Measurements from ENCODE around the gene KLRF2. TPM values are rescaled to one million over a fixed set of nuclear protein-coding genes. Genes with fewer than 3 reads are reported as not detected.

KLRF2 gene
- total RNA-seq, 2 donors from 2014 or later, result not detected

DNA sequence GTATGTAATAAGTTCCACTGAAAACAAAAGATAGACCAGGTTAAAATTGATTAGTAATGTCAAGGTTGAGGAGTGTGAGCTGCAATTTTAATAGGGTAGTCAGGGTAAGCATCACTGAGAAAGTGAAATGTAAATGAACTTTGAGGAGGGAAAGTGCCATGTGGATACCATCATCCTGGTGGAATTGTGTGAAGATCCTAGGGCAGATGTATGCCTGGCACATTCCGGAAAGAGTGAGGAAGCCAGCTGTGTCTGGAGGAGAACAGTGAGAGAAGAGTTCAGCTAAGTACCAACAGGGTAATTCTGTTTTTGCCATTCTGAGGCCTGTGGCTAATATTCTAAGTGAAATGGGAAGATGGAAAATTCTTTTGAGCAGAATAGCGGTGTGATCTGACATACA lies 53.7 kb downstream of the KLRF2 start:
- Mint-ChIP-seq H3K4me3 (no peak overlapping the region), H3K36me3 (ENCODE audit: low read depth) (no peaks in the 10 kb centered on the region), H3K4me1 (peaks cover 10% of the 10 kb centered on the region), H3K27ac (no peak overlapping the region), H3K27me3 (ENCODE audit: insufficient read depth) (no peaks in the 10 kb centered on the region), H3K9me3 (no peaks in the 10 kb centered on the region)
- Histone ChIP-seq H3K27ac (ENCODE audit: low read depth, low read length) (no peak overlapping the region), H3K9me3 (ENCODE audit: control insufficient read depth, low read length) (no peaks in the 10 kb centered on the region), H3K4me3 (ENCODE audit: low read length) (no peak overlapping the region), H3K4me1 (ENCODE audit: control insufficient read depth, insufficient read depth, low read length) (peaks cover 11% of the 10 kb centered on the region), H3K36me3 (ENCODE audit: control insufficient read depth, insufficient read depth, low read length) (no peaks in the 10 kb centered on the region), H3K27me3 (ENCODE audit: control insufficient read depth, insufficient read depth, low read length, poor library complexity, severe bottlenecking) (no peaks in the 10 kb centered on the region), H3K9ac (ENCODE audit: extremely low read depth, low read length, poor library complexity, severe bottlenecking) (no peak overlapping the region)
- WGBS, 2 experiments (ENCODE audit: insufficient coverage in 1 of 2, insufficient read length in 1 of 2), result 83 to 96% methylated on average over 1 to 2 of the region's 2 CpGs
- TF ChIP-seq, protein P1, sequence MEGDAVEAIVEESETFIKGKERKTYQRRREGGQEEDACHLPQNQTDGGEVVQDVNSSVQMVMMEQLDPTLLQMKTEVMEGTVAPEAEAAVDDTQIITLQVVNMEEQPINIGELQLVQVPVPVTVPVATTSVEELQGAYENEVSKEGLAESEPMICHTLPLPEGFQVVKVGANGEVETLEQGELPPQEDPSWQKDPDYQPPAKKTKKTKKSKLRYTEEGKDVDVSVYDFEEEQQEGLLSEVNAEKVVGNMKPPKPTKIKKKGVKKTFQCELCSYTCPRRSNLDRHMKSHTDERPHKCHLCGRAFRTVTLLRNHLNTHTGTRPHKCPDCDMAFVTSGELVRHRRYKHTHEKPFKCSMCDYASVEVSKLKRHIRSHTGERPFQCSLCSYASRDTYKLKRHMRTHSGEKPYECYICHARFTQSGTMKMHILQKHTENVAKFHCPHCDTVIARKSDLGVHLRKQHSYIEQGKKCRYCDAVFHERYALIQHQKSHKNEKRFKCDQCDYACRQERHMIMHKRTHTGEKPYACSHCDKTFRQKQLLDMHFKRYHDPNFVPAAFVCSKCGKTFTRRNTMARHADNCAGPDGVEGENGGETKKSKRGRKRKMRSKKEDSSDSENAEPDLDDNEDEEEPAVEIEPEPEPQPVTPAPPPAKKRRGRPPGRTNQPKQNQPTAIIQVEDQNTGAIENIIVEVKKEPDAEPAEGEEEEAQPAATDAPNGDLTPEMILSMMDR (conservative IDR thresholded peaks at IDR 0.05), result no peak
- no peak for DNase-seq

DNA sequence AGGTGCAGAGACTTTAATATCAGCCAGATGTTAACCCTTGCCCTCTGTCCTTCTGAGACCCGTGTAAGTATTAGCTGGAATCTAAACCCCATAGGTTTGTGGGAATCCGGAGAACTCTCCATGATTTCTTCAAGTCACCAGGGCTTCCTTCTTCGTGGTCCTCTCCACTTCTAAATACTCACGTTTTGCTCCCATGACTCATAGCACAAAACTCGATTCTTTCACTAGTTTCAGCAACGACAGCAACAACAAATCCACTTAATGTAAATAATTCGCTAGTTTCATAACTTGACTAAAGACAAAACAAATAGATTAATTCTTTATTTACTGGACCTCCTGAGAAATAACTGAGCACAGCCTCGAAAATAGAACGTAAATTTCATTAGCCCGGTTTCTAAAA lies 55.3 kb downstream of the KLRF2 start:
- Mint-ChIP-seq H3K4me1 (peaks cover 7% of the 10 kb centered on the region), H3K9me3 (no peaks in the 10 kb centered on the region), H3K27me3 (ENCODE audit: insufficient read depth) (no peaks in the 10 kb centered on the region), H3K36me3 (ENCODE audit: low read depth) (no peaks in the 10 kb centered on the region), H3K27ac (no peak overlapping the region), H3K4me3 (no peak overlapping the region)
- H3K27me3 ChIP-seq (ENCODE audit: control insufficient read depth, insufficient read depth, low read length, poor library complexity, severe bottlenecking), result no peaks in the 10 kb centered on the region
- peaks cover 3% of the 10 kb centered on the region for H3K4me1 ChIP-seq (ENCODE audit: control insufficient read depth, insufficient read depth, low read length)
- H3K9ac ChIP-seq (ENCODE audit: extremely low read depth, low read length, poor library complexity, severe bottlenecking), result no peak overlapping the region
- H3K4me3 ChIP-seq (ENCODE audit: low read length), result no peak overlapping the region
- TF ChIP-seq, protein P1 (conservative IDR thresholded peaks at IDR 0.05), result no peak
- no peak overlapping the region for H3K27ac ChIP-seq (ENCODE audit: low read depth, low read length)
- no peaks in the 10 kb centered on the region for H3K9me3 ChIP-seq (ENCODE audit: control insufficient read depth, low read length)
- DNase-seq, result no peak
- 91 to 97% methylated on average over 8 to 10 of the region's 10 CpGs for WGBS, 2 experiments (ENCODE audit: insufficient coverage in 1 of 2, insufficient read length in 1 of 2)
- H3K36me3 ChIP-seq (ENCODE audit: control insufficient read depth, insufficient read depth, low read length), result no peaks in the 10 kb centered on the region

DNA sequence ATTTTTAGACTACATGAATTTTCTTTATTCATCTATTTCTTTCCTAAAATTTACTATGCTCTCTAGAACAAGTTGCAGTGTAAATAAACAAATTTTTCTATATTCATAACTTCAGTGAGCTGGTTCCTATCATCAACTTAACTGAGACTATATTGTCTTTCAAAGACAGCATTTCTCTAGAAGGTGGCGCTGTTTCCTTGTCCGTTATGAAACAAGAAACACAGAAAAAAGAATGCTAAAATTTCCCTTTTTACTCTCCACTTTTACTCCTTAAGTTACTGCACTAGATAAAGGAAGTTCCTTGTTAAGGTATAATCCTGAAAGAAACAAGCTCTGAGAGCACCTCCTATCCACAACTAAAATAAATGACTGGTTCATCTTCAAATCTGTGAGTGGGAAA lies 59.1 kb downstream of the KLRF2 start:
- H3K27me3 Mint-ChIP-seq (ENCODE audit: insufficient read depth), result peaks cover 4% of the 10 kb centered on the region
- 52% methylated on average over 2 of the region's 2 CpGs; no CpG with 5 or more reads in 1 of the 2 experiments for WGBS, 2 experiments (ENCODE audit: insufficient coverage in 1 of 2, insufficient read length in 1 of 2)
- Histone ChIP-seq H3K36me3 (ENCODE audit: control insufficient read depth, insufficient read depth, low read length) (no peaks in the 10 kb centered on the region), H3K9ac (ENCODE audit: extremely low read depth, low read length, poor library complexity, severe bottlenecking) (no peak overlapping the region), H3K4me3 (ENCODE audit: low read length) (no peak overlapping the region), H3K4me1 (ENCODE audit: control insufficient read depth, insufficient read depth, low read length) (no peaks in the 10 kb centered on the region), H3K9me3 (ENCODE audit: control insufficient read depth, low read length) (no peaks in the 10 kb centered on the region), H3K27me3 (ENCODE audit: control insufficient read depth, insufficient read depth, low read length, poor library complexity, severe bottlenecking) (no peaks in the 10 kb centered on the region), H3K27ac (ENCODE audit: low read depth, low read length) (no peak overlapping the region)
- no peak for DNase-seq
- no peaks in the 10 kb centered on the region for H3K36me3 Mint-ChIP-seq (ENCODE audit: low read depth)
- H3K4me3 Mint-ChIP-seq, result no peak overlapping the region
- H3K9me3 Mint-ChIP-seq, result no peaks in the 10 kb centered on the region
- H3K27ac Mint-ChIP-seq, result no peak overlapping the region
- H3K4me1 Mint-ChIP-seq, result peaks cover 2% of the 10 kb centered on the region
- TF ChIP-seq, protein P1 (conservative IDR thresholded peaks at IDR 0.05), result peak; percentile 79
